ENCODE measurements around the gene ARL15.

ARL15 gene

DNA sequence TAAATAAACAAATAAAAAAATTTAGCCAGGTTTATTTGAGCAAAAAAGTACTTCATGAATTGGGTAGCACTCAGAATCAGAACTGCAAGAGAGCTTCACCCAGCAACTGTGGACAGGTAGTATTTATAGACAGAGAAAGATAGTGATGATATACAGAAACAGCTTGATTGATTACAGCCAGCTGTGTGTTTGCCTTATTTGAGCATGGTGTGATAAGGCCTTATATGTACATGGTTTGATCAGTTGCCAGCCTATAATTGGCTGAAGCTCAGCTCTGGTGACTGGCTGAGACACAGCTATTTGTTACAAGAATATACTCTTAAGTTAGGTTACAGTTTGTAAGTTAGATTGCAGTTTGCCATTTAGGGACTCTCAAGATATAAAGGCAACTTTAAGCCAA is 34.3 kb upstream of the ARL15 start:
- TF ChIP-seq EGR1 (IDR thresholded peaks at IDR 0.05) (no peak), NFIC (IDR thresholded peaks at IDR 0.05) (no peak), ZBTB7A (IDR thresholded peaks at IDR 0.05; ENCODE audit: low read depth) (no peak), TEAD4 (IDR thresholded peaks at IDR 0.05) (no peak), CEBPB (IDR thresholded peaks at IDR 0.05) (no peak)

DNA sequence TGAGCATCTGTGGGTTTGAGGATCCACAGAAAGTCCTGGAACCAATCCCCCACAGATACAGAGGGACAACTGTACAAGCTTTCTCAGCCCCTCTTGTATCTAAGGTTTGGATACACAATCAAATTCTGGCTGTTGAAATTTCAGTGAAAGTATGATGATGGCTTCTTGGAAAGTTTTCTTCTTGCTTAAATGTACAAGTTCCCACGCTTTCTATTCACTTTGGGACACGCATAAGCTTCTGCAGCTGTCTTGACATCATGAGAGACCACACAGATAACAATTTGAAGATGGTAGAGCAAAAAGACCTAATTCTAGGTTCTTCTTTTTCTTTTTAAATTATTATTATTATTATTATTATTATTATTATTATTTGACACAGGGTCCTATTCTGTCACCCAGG is 31.6 kb upstream of the ARL15 start:
- no peak for TF ChIP-seq CEBPB (IDR thresholded peaks at IDR 0.05)
- no peak for TF ChIP-seq FOXM1 (IDR thresholded peaks at IDR 0.05; ENCODE audit: borderline replicate concordance, low read depth)
- TF ChIP-seq, protein P1, sequence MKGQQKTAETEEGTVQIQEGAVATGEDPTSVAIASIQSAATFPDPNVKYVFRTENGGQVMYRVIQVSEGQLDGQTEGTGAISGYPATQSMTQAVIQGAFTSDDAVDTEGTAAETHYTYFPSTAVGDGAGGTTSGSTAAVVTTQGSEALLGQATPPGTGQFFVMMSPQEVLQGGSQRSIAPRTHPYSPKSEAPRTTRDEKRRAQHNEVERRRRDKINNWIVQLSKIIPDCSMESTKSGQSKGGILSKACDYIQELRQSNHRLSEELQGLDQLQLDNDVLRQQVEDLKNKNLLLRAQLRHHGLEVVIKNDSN (IDR thresholded peaks at IDR 0.05), result no peak
- no peak for TF ChIP-seq EP300 (IDR thresholded peaks at IDR 0.05; ENCODE audit: borderline replicate concordance)
- TF ChIP-seq RAD21 (IDR thresholded peaks at IDR 0.05; ENCODE audit: low read depth), result no peak
- TF ChIP-seq EGR1 (IDR thresholded peaks at IDR 0.05), result no peak
- TF ChIP-seq, protein P2, sequence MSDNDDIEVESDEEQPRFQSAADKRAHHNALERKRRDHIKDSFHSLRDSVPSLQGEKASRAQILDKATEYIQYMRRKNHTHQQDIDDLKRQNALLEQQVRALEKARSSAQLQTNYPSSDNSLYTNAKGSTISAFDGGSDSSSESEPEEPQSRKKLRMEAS (IDR thresholded peaks at IDR 0.05), result no peak
- no peak for TF ChIP-seq TEAD4 (IDR thresholded peaks at IDR 0.05)
- no peak for TF ChIP-seq NFIC (IDR thresholded peaks at IDR 0.05)
- no peak for TF ChIP-seq CREB1 (IDR thresholded peaks at IDR 0.05; ENCODE audit: low read depth)
- no peak for TF ChIP-seq TCF12 (IDR thresholded peaks at IDR 0.05; ENCODE audit: low read depth)
- no peak for TF ChIP-seq YY1 (IDR thresholded peaks at IDR 0.05; ENCODE audit: low read depth)

DNA sequence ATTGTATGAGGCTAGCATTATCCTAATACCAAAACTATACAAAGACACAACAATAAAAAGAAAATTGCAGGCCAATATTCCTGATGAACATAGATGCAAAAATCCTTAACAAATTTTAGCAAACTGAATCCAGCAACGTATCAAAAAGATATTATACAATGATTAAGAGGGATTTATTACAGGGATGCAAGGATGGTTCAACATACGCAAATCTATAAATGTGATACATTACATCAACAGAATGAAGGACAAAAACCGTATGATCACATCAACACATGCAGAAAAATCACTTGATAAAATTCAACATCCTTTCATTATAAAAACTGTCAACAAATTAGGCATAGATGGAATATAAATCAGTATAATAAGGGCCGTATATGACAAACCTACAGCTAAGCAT is 27.1 kb upstream of the ARL15 start:
- no peak for TF ChIP-seq CREB1 (IDR thresholded peaks at IDR 0.05; ENCODE audit: low read depth)
- TF ChIP-seq EP300 (IDR thresholded peaks at IDR 0.05; ENCODE audit: borderline replicate concordance), result no peak
- no peak for TF ChIP-seq YY1 (IDR thresholded peaks at IDR 0.05; ENCODE audit: low read depth)
- no peak for TF ChIP-seq RAD21 (IDR thresholded peaks at IDR 0.05; ENCODE audit: low read depth)
- TF ChIP-seq FOXM1 (IDR thresholded peaks at IDR 0.05; ENCODE audit: borderline replicate concordance, low read depth), result no peak
- no peak for TF ChIP-seq NFIC (IDR thresholded peaks at IDR 0.05)
- TF ChIP-seq, protein P1 (IDR thresholded peaks at IDR 0.05), result no peak
- TF ChIP-seq ZBTB7A (IDR thresholded peaks at IDR 0.05; ENCODE audit: low read depth), result no peak
- TF ChIP-seq CEBPB (IDR thresholded peaks at IDR 0.05), result no peak
- no peak for TF ChIP-seq EGR1 (IDR thresholded peaks at IDR 0.05)
- TF ChIP-seq TAF1 (IDR thresholded peaks at IDR 0.05; ENCODE audit: low read depth), result no peak
- TF ChIP-seq, protein P2 (IDR thresholded peaks at IDR 0.05), result no peak

DNA sequence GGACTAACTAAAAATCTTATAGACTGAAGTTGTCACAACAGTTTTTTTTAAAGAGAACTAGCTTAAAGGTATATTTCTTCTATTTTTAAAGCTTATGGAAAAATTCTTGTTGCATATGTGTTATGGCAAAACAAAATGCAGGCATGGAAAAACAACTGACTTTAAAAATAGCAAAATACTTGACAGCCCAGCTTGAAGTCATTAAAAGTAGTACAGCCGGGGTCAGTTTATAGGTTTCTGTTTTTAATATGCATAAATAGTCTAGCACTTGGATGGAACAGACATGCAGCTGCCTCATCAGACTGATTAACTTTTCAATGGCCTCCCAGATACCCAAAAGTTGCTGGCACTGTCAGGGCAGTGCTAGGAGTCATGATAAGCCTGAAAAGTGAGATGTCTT is 22.3 kb upstream of the ARL15 start:
- no peak for TF ChIP-seq EGR1 (IDR thresholded peaks at IDR 0.05)
- TF ChIP-seq FOXM1 (IDR thresholded peaks at IDR 0.05; ENCODE audit: borderline replicate concordance, low read depth), result no peak
- TF ChIP-seq NFIC (IDR thresholded peaks at IDR 0.05), result no peak
- TF ChIP-seq, protein P1 (IDR thresholded peaks at IDR 0.05), result no peak
- no peak for TF ChIP-seq EP300 (IDR thresholded peaks at IDR 0.05; ENCODE audit: borderline replicate concordance)
- TF ChIP-seq, protein P3, sequence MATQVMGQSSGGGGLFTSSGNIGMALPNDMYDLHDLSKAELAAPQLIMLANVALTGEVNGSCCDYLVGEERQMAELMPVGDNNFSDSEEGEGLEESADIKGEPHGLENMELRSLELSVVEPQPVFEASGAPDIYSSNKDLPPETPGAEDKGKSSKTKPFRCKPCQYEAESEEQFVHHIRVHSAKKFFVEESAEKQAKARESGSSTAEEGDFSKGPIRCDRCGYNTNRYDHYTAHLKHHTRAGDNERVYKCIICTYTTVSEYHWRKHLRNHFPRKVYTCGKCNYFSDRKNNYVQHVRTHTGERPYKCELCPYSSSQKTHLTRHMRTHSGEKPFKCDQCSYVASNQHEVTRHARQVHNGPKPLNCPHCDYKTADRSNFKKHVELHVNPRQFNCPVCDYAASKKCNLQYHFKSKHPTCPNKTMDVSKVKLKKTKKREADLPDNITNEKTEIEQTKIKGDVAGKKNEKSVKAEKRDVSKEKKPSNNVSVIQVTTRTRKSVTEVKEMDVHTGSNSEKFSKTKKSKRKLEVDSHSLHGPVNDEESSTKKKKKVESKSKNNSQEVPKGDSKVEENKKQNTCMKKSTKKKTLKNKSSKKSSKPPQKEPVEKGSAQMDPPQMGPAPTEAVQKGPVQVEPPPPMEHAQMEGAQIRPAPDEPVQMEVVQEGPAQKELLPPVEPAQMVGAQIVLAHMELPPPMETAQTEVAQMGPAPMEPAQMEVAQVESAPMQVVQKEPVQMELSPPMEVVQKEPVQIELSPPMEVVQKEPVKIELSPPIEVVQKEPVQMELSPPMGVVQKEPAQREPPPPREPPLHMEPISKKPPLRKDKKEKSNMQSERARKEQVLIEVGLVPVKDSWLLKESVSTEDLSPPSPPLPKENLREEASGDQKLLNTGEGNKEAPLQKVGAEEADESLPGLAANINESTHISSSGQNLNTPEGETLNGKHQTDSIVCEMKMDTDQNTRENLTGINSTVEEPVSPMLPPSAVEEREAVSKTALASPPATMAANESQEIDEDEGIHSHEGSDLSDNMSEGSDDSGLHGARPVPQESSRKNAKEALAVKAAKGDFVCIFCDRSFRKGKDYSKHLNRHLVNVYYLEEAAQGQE (IDR thresholded peaks at IDR 0.05; ENCODE audit: low read depth), result no peak
- no peak for TF ChIP-seq TEAD4 (IDR thresholded peaks at IDR 0.05)

DNA sequence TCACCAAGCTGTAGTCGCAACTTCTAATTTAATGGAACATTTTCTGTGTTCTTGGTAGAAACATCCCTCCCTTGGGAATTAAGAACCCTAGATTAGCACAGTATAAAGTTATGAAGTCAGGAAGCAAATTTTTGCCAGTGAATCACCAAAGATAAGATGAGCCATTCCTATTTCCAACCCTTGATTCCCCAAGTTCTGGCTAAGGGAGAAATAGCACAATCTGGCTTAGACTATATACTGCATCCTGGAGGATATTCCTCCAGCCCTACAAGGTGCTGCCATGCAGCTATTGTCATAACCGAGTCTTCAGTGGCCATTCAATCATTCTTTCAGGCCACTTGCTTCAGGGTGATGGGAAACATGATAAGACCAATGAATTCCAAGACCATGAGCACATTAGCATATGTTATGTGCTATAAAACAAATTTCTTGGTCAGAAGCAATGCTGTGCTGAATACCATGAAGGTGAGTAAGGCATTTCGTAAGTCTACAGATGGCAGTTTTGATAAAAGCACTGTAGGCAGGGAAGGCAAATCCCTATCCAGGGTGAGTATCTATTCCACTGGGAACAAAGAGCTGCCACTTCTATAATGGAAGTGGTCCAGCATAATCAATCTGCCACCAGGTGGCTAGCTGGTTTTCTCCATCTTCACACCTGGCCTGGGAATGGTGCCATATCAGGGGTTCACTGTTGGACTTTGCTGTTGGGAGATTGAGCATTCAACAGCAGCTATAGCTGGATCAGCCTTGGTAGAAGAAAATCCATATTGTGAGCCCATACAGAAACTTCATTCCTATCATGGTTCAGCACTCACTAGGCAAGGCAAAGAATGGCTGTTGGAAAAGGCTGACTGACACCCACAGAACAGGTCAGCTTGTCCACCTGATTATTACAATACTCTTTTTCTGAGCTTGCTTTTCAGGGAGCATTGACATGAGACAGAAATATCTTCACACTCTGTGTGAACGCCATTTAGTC is 19.6 kb upstream of the ARL15 start:
- TF ChIP-seq CREB1 (IDR thresholded peaks at IDR 0.05; ENCODE audit: low read depth), result no peak
- TF ChIP-seq TEAD4 (IDR thresholded peaks at IDR 0.05), result peak; percentile 60; the same call in 1 of the 2 replicates

DNA sequence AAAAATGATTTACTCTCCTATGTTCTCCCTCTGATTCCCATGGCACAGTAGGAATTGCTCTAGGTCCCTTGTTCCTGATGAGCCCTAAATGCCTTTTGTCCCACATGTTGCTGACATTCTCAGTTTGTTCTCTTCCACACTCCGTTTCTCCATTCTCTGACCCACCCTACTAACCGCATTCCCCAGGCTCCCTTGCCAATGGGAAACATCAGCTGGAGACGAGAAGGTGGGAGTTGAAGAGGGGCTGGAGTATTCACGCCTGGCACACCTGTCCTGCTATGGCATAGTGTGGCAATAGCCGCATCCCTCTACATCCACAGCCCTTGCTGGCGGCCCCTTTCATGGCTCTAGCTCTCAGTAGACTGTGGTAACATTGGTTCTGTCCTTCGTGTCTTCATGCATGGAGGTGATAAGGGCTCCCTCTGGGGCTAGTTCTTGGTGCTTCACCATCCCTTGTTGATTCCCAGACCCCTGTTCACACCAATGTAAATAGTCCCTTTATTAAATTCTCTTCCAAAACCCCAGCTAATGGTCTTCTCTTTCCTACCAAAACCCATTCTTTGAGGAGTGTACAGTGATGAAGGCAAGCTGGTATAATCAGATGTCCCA is 16.4 kb upstream of the ARL15 start:
- no peak for TF ChIP-seq RAD21 (IDR thresholded peaks at IDR 0.05; ENCODE audit: low read depth)
- no peak for TF ChIP-seq FOXM1 (IDR thresholded peaks at IDR 0.05; ENCODE audit: borderline replicate concordance, low read depth)
- TF ChIP-seq EGR1 (IDR thresholded peaks at IDR 0.05), result no peak
- TF ChIP-seq, protein P1 (IDR thresholded peaks at IDR 0.05), result no peak
- no peak for TF ChIP-seq EP300 (IDR thresholded peaks at IDR 0.05; ENCODE audit: borderline replicate concordance)
- TF ChIP-seq, protein P3 (IDR thresholded peaks at IDR 0.05; ENCODE audit: low read depth), result no peak
- TF ChIP-seq CREB1 (IDR thresholded peaks at IDR 0.05; ENCODE audit: low read depth), result no peak
- TF ChIP-seq TAF1 (IDR thresholded peaks at IDR 0.05; ENCODE audit: low read depth), result no peak
- no peak for TF ChIP-seq ZBTB7A (IDR thresholded peaks at IDR 0.05; ENCODE audit: low read depth)
- TF ChIP-seq YY1 (IDR thresholded peaks at IDR 0.05; ENCODE audit: low read depth), result no peak
- no peak for TF ChIP-seq TCF12 (IDR thresholded peaks at IDR 0.05; ENCODE audit: low read depth)
- TF ChIP-seq NFIC (IDR thresholded peaks at IDR 0.05), result no peak
- no peak for TF ChIP-seq TEAD4 (IDR thresholded peaks at IDR 0.05)

Measured in Ishikawa (cell line).